Left renal cortex interstitium (tissue), 4 donors: ENCODE measurements around the gene DRC3. TPM values are rescaled to one million over a fixed set of nuclear protein-coding genes. Genes with fewer than 3 reads are reported as not detected.

Source experiments
- DNase-seq, 4 donors: peaks; one replicate each; pipeline ENCODE4 v3.0.0-alpha.2; 2013; ENCODE audit warnings: low read depth in 4 of 4, low spot score in 2 of 4, missing footprints in 1 of 4
- polyA plus RNA-seq, 4 donors: library from polyadenylated mRNA; unstranded; fragments of 120-200 nt; gene quantifications; one replicate each; pipeline ENCODE4 v1.2.1, GENCODE V29; 2013; ENCODE audit not compliant: insufficient read length in 4 of 4

The DRC3 gene
- polyA plus RNA-seq, 4 donors: 11.2 to 25.9 (median 16.3) TPM

- no peak for DNase-seq
Measured at GRCh38 chr17:18041776-18042175, 69.1 kb downstream of the DRC3 start.

GRCh38 chr17:18042983-18043382 lies 70.3 kb downstream of the DRC3 start:
- DNase-seq: no peak

DNA sequence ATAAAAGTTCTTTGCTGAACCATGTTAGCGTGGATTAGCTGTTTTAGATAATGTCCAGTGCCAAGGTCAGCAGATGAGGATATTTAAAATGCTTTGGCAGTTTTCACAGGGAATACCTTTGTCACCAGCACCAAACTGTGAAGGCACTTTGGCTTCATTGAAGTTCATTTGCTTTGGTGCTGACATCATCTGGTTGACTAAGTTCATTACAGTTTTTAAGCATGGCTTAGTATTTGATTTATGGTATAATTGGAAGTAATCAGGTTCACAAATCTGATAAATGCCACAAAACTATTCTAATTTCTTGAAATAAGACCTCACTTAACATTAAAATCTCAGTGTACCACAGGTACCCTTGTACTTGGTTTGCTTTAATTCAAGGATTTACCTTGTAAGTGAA lies 70.8 kb downstream of the DRC3 start:
- no peak for DNase-seq

GRCh38 chr17:18044609-18045008 lies 71.9 kb downstream of the DRC3 start:
- no peak for DNase-seq

- DNase-seq: no peak
Measured at GRCh38 chr17:18045691-18046350, 73.2 kb downstream of the DRC3 start.

DNA sequence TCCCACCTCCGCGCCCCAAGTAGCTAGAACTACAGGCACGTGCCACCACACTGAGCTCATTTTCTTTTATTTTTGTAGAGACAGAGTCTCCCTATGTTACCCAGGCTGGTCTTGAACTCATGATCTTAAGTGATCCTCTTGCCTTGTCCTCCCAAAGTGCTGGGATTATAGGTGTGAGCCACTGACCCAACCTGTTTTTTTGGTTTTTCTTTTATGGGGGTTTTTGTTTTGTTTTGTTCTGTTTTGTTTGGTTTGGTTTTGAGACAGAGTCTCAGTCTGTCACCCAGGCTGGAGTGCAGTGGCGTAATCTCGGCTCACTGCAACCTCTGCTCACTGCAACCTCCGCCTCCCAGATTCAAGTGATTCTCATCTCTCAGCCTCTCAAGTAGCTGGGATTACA lies 82.9 kb downstream of the DRC3 start:
- no peak for DNase-seq

DNA sequence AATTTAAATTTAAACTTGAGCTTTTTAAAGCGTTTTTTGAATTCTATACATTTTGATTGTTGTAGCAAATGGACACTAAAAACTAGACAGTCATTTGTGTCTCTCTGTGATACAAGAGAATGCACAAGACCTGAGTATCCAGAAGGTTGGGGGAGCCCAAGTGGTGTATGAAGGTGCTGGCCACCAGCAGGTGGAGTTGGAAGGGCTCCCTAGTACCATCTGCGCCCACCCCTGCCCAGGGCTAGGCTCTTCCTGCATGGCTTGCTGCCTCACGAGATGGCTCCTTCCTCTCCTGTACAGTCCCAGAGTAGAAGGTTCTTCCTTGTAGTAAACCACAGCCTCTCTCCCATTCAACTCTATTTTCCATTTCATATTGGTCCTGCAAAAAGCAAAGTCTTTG lies 83.6 kb downstream of the DRC3 start:
- DNase-seq: no peak

DNA sequence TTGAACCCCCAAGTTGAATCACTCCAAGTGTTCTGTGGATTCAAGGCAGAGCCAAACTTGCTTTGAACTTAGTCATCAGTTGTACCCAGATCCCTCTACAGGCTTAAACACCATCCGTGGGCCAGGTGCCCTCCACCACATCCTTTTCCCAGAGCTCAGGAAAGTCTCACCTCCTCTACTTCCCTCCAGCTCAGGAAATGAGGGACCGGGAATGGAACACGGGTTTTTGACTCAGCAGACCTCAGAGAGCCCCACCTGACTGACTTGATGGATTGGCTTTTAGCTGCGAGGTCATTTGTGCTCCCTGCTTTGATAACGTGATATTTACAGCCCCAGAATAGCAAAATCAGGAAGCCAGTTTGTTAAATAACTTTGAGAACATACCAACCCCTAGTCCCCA lies 86.6 kb downstream of the DRC3 start:
- no peak for DNase-seq

DNA sequence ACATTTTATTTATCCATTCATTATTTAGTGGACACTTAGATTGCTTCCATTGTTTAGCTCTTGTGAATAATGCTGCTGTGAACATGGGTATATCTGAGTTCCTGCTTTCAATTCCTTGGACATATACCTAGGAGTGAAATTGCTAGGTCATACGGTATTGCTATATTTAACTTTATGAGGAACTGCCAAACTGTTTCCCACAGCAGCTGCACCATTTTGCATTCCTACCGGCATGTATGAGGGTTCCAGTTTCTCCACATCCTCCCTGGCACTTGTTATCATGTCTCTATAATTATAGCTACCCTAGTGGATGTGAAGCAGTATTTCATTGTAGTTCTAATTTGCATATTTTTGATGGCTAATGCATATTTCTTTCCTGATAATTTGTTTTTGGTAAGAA lies 91.4 kb downstream of the DRC3 start:
- DNase-seq: no peak

DNA sequence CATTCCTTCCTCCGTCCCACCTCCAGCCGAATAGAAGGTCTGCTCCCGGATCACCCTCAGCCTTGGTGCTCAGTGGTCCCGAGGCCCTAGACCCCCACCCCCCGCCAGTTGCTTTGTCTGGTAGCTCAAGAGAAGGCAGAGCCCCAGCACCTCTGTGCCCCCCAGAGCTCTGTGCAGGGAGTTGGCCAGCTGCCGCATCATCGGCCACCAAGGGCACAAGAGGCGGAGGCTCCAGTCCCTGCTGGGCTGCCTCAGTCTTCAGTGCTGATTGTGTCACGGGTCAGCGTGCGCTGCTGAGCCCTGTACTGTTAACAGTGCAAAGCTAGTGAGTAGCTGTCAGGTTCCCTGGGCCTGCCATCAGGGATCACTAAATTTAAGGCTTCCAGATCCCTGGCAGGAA lies 92.9 kb downstream of the DRC3 start:
- DNase-seq: no peak

Other genes starting within 250 kb of the DRC3 start
- 10 to 100 TPM; 43.9 to 58.1 (median 50.8) TPM for gene SREBF1, start 135.9 kb upstream of the DRC3 start, polyA plus RNA-seq
- 10 to 100 TPM; 36.1 to 52.2 (median 44.9) TPM for gene TOM1L2, start 462 bp upstream of the DRC3 start, polyA plus RNA-seq
- 10 to 100 TPM; 23.6 to 33.8 (median 27.2) TPM for gene ATPAF2, start 66.3 kb downstream of the DRC3 start, polyA plus RNA-seq
- 10 to 100 TPM; 11.4 to 18.9 (median 14.6) TPM for gene GID4, start 66.5 kb downstream of the DRC3 start, polyA plus RNA-seq
- gene DRG2, start 115.1 kb downstream of the DRC3 start, polyA plus RNA-seq: 10 to 100 TPM; 34.0 to 46.9 (median 40.4) TPM
- gene MYO15A, start 135.9 kb downstream of the DRC3 start, polyA plus RNA-seq: 1 to 10 TPM; 1.9 to 5.3 (median 3.2) TPM
- 10 to 100 TPM; 66.3 to 71.3 (median 69.4) TPM for gene ALKBH5, start 211.0 kb downstream of the DRC3 start, polyA plus RNA-seq